Ishikawa (cell line): ENCODE results near the gene EFHC1.

Experiments
- CEBPB ChIP-seq: IDR thresholded peaks from 2 replicates; pipeline ENCODE4 v1.6.1; 2012
- EP300 ChIP-seq: IDR thresholded peaks from 2 replicates; pipeline ENCODE4 v1.6.1; 2012; ENCODE audit warnings: borderline replicate concordance
- FOXM1 ChIP-seq: IDR thresholded peaks from 2 replicates; pipeline ENCODE4 v1.6.1; 2012; ENCODE audit warnings: low read depth, borderline replicate concordance
- MAX ChIP-seq: IDR thresholded peaks from 2 replicates; pipeline ENCODE4 v1.6.1; 2012
- RAD21 ChIP-seq: IDR thresholded peaks from 2 replicates; pipeline ENCODE4 v1.6.1; 2012; ENCODE audit warnings: low read depth
- TAF1 ChIP-seq: IDR thresholded peaks from 2 replicates; pipeline ENCODE4 v1.6.1; 2012; ENCODE audit warnings: low read depth, mild to moderate bottlenecking
- TEAD4 ChIP-seq: IDR thresholded peaks from 2 replicates; pipeline ENCODE4 v1.6.1; 2012
- YY1 ChIP-seq: IDR thresholded peaks from 2 replicates; pipeline ENCODE4 v1.6.1; 2012; ENCODE audit warnings: low read depth
- ZBTB7A ChIP-seq: IDR thresholded peaks from 2 replicates; pipeline ENCODE4 v1.6.1; 2012; ENCODE audit warnings: low read depth
- TF ChIP-seq, protein P1 (sequence below): IDR thresholded peaks from 2 replicates; pipeline ENCODE4 v1.6.1; 2012; ENCODE audit warnings: low read depth, mild to moderate bottlenecking

DNA sequence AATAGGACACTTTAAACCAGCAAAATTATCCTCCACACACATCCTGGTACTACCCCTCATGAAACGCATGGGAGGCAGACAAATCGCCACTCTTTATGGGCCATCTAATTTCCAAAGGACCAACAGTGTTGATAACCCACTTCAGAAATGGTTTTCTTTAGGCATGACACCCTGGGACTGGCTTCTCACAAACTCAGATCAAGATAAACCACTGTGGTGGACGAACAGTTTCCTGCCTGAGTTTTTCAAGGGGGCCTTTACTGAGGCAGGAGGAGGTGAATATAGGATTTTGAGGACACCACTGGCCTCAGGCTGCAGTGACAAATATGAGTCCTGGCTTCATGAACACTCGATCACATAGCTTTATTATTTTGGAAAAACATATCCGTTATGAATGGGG is 130.7 kb downstream of the EFHC1 start:
- TF ChIP-seq MAX (no peak), EP300 (no peak), YY1 (no peak), ZBTB7A (no peak), TAF1 (no peak), CEBPB (no peak), FOXM1 (no peak), RAD21 (no peak), TEAD4 (no peak)
- TF ChIP-seq, protein P1, sequence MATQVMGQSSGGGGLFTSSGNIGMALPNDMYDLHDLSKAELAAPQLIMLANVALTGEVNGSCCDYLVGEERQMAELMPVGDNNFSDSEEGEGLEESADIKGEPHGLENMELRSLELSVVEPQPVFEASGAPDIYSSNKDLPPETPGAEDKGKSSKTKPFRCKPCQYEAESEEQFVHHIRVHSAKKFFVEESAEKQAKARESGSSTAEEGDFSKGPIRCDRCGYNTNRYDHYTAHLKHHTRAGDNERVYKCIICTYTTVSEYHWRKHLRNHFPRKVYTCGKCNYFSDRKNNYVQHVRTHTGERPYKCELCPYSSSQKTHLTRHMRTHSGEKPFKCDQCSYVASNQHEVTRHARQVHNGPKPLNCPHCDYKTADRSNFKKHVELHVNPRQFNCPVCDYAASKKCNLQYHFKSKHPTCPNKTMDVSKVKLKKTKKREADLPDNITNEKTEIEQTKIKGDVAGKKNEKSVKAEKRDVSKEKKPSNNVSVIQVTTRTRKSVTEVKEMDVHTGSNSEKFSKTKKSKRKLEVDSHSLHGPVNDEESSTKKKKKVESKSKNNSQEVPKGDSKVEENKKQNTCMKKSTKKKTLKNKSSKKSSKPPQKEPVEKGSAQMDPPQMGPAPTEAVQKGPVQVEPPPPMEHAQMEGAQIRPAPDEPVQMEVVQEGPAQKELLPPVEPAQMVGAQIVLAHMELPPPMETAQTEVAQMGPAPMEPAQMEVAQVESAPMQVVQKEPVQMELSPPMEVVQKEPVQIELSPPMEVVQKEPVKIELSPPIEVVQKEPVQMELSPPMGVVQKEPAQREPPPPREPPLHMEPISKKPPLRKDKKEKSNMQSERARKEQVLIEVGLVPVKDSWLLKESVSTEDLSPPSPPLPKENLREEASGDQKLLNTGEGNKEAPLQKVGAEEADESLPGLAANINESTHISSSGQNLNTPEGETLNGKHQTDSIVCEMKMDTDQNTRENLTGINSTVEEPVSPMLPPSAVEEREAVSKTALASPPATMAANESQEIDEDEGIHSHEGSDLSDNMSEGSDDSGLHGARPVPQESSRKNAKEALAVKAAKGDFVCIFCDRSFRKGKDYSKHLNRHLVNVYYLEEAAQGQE: no peak
